GM23248 (cell line): ENCODE measurements around the gene CRTC3. TPM values are rescaled to one million over a fixed set of nuclear protein-coding genes. Genes with fewer than 3 reads are reported as not detected.

Source experiments
- DNase-seq: peaks from one replicate; pipeline ENCODE4 v3.0.0-alpha.2; 2015
- H2AFZ ChIP-seq: fragments of 200-600 bp; sonication (generic); 2 replicates; pipeline ENCODE4 v1.6.1; 2016; ENCODE audit warnings: antibody characterized with exemption
- H3F3A ChIP-seq: fragments of 200-600 bp; sonication (generic); 2 replicates; pipeline ENCODE4 v1.6.1; 2016; ENCODE audit warnings: mild to moderate bottlenecking, antibody characterized with exemption, mixed run types; ENCODE audit not compliant: insufficient read depth
- H3K27ac ChIP-seq: fragments of 200-600 bp; sonication (generic); 2 replicates; pipeline ENCODE4 v1.5.1; 2016; ENCODE audit warnings: mild to moderate bottlenecking
- H3K27me3 ChIP-seq: fragments of 200-600 bp; sonication (generic); replicated peaks from 2 replicates; pipeline ENCODE4 v1.6.1; 2016; ENCODE audit warnings: mild to moderate bottlenecking; ENCODE audit not compliant: insufficient read depth
- H3K36me3 ChIP-seq: fragments of 200-600 bp; sonication (generic); 2 replicates; pipeline ENCODE4 v1.6.1; 2016; ENCODE audit warnings: low read depth, mild to moderate bottlenecking
- H3K4me1 ChIP-seq: fragments of 200-600 bp; sonication (generic); 2 replicates; pipeline ENCODE4 v1.6.1; 2016; ENCODE audit warnings: mild to moderate bottlenecking; ENCODE audit not compliant: insufficient read depth
- H3K4me2 ChIP-seq: fragments of 200-600 bp; sonication (generic); one replicate; pipeline ENCODE4 v1.6.1; 2016; ENCODE audit warnings: mild to moderate bottlenecking; ENCODE audit not compliant: unreplicated experiment
- H3K4me3 ChIP-seq: fragments of 200-600 bp; sonication (generic); 2 replicates; pipeline ENCODE4 v1.5.1; 2016; ENCODE audit warnings: mild to moderate bottlenecking
- H3K79me2 ChIP-seq: fragments of 200-600 bp; sonication (generic); 2 replicates; pipeline ENCODE4 v1.6.1; 2016; ENCODE audit warnings: mild to moderate bottlenecking; ENCODE audit not compliant: insufficient read depth
- H3K9ac ChIP-seq: fragments of 200-600 bp; sonication (generic); 2 replicates; pipeline ENCODE4 v1.6.1; 2016; ENCODE audit warnings: mild to moderate bottlenecking
- H3K9me2 ChIP-seq: fragments of 200-600 bp; sonication (generic); 2 replicates; pipeline ENCODE4 v1.6.1; 2016; ENCODE audit warnings: mixed run types, mild to moderate bottlenecking, moderate library complexity; ENCODE audit not compliant: insufficient read depth
- H3K9me3 ChIP-seq: fragments of 200-600 bp; sonication (generic); one replicate; pipeline ENCODE4 v1.6.1; 2017; ENCODE audit warnings: low read depth
- H4K20me1 ChIP-seq: fragments of 200-600 bp; sonication (generic); 2 replicates; pipeline ENCODE4 v1.6.0; 2016; ENCODE audit not compliant: insufficient read depth
- EZH2 ChIP-seq: fragments of 200-600 bp; sonication (generic); IDR thresholded peaks from 2 replicates; pipeline ENCODE4 v1.6.1; 2018; ENCODE audit warnings: antibody characterized with exemption, mild to moderate bottlenecking; ENCODE audit not compliant: insufficient read depth, poor library complexity, severe bottlenecking
- EZH2phosphoT487 ChIP-seq: fragments of 200-600 bp; sonication (generic); IDR thresholded peaks from 2 replicates; pipeline ENCODE4 v1.6.1; 2018; ENCODE audit warnings: antibody characterized with exemption, moderate library complexity, mild to moderate bottlenecking, low read depth; ENCODE audit not compliant: insufficient read depth
- WGBS, 2 experiments: methylation state at CpG; one replicate each; pipeline ENCODE4 v1.1.6; 2015 to 2017; ENCODE audit warnings: low lambda C conversion rate in 2 of 2, low coverage in 1 of 2; ENCODE audit errors: missing lambda C conversion rate in 2 of 2; 5-methylcytosine and 5-hydroxymethylcytosine counted together
- in situ Hi-C: fragments of 300-500 bp; cut with MboI; formaldehyde crosslinking; loops from 2 replicates; pipeline ENCODE4 v1.15.0; 2020
- polyA plus RNA-seq: library from polyadenylated mRNA; unstranded; fragments of >200 nt; fragmentation: Nextera tagmentation; extraction: Ambion mirVana; gene quantifications from 2 replicates; pipeline ENCODE4 v1.2.1, GENCODE V29; 2016
- total RNA-seq: library from RNA; depleted of rRNA; stranded (reverse); fragments of >200 nt; shearing (Covaris generic); gene quantifications from 2 replicates; pipeline ENCODE4 v1.2.3, GENCODE V29; 2014

Gene CRTC3
- total and polyA plus RNA-seq, 2 experiments from 2014 or later = 18.1 to 18.6 TPM

GRCh38 chr15:90563463-90563862, 33.7 kb downstream of the CRTC3 start:
- Histone ChIP-seq H3K27ac (no peak overlapping the region), H3K4me2 (no peak overlapping the region), H3K9me3 (no peaks in the 10 kb centered on the region), H3K9me2 (no peaks in the 10 kb centered on the region), H2AFZ (no peak overlapping the region), H3K4me3 (no peak overlapping the region), H3F3A (peaks cover 51% of the 10 kb centered on the region), H3K9ac (no peak overlapping the region), H3K79me2 (peaks cover 72% of the 10 kb centered on the region), H3K36me3 (no peaks in the 10 kb centered on the region), H3K4me1 (peaks cover 39% of the 10 kb centered on the region), H4K20me1 (no peaks in the 10 kb centered on the region), H3K27me3 (no peaks in the 10 kb centered on the region)
- TF ChIP-seq EZH2phosphoT487 (no peak), EZH2 (no peak)
- DNase-seq = no peak
- in situ Hi-C loops = no loop called here
- 96 to 98% methylated on average over 3 of the region's 3 CpGs for WGBS, 2 experiments

DNA sequence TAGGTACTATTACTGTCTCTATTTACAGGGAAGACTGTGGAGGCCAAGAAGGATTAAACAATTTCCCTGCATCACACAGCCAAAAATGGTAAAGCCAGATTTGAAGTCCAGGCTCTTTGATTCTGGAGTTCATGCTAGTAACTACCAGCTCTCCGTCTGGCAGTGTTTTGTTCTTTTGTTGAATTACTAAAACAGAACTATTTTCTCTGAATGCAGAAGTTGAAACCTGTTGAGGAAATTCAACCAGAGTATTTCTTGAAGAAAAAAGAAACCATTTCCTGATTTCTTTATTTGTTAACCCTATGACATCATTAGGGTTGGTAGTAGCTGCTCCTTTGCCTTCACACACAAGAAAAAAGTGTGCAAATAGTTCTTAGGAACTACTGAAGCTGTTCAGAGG, 34.3 kb downstream of the CRTC3 start:
- in situ Hi-C loops = no loop called here
- no peak overlapping the region for H3K27ac ChIP-seq

GRCh38 chr15:90564590-90564989, 34.9 kb downstream of the CRTC3 start:
- in situ Hi-C loops = no loop called here
- Histone ChIP-seq H3K27ac (no peak overlapping the region), H3K4me1 (peaks cover 28% of the 10 kb centered on the region), H3F3A (peaks cover 43% of the 10 kb centered on the region), H3K9ac (no peak overlapping the region), H3K9me3 (no peaks in the 10 kb centered on the region), H2AFZ (no peak overlapping the region), H4K20me1 (no peaks in the 10 kb centered on the region), H3K4me3 (no peak overlapping the region), H3K27me3 (no peaks in the 10 kb centered on the region), H3K9me2 (no peaks in the 10 kb centered on the region), H3K79me2 (peaks cover 68% of the 10 kb centered on the region), H3K4me2 (no peak overlapping the region), H3K36me3 (no peaks in the 10 kb centered on the region)
- TF ChIP-seq EZH2 (no peak), EZH2phosphoT487 (no peak)
- no peak for DNase-seq
- WGBS, 2 experiments = 96 to 97% methylated on average over 1 to 2 of the region's 2 CpGs

More for the DNA sequence above, 34.3 kb downstream of the CRTC3 start:
- Histone ChIP-seq H3K9me2 (no peaks in the 10 kb centered on the region), H3K9me3 (no peaks in the 10 kb centered on the region), H3K4me3 (no peak overlapping the region), H3K4me2 (no peak overlapping the region), H3K4me1 (peaks cover 33% of the 10 kb centered on the region), H3K36me3 (no peaks in the 10 kb centered on the region), H2AFZ (no peak overlapping the region), H3K79me2 (peaks cover 70% of the 10 kb centered on the region), H3K27me3 (no peaks in the 10 kb centered on the region), H3K9ac (no peak overlapping the region), H4K20me1 (no peaks in the 10 kb centered on the region), H3F3A (peaks cover 48% of the 10 kb centered on the region)
- no peak for DNase-seq
- no peak for TF ChIP-seq EZH2
- no peak for TF ChIP-seq EZH2phosphoT487
- 84 to 90% methylated on average over 1 of the region's 1 CpG for WGBS, 2 experiments

GRCh38 chr15:90565866-90566265, 36.1 kb downstream of the CRTC3 start:
- H3K27me3 ChIP-seq = no peaks in the 10 kb centered on the region
- no peak overlapping the region for H3K9ac ChIP-seq
- TF ChIP-seq EZH2phosphoT487 (no peak), EZH2 (no peak)
- DNase-seq = no peak
- no peak overlapping the region for H3K27ac ChIP-seq
- no peaks in the 10 kb centered on the region for H3K36me3 ChIP-seq
- peaks cover 20% of the 10 kb centered on the region for H3K4me1 ChIP-seq
- no peak overlapping the region for H3K4me2 ChIP-seq
- H3K79me2 ChIP-seq = peaks cover 78% of the 10 kb centered on the region
- peaks cover 36% of the 10 kb centered on the region for H3F3A ChIP-seq
- H4K20me1 ChIP-seq = no peaks in the 10 kb centered on the region
- no peak overlapping the region for H3K4me3 ChIP-seq
- H3K9me3 ChIP-seq = no peaks in the 10 kb centered on the region
- in situ Hi-C loops = no loop called here
- no peak overlapping the region for H2AFZ ChIP-seq
- H3K9me2 ChIP-seq = no peaks in the 10 kb centered on the region

GRCh38 chr15:90570643-90571042, 40.9 kb downstream of the CRTC3 start:
- DNase-seq = peak; percentile 38
- Histone ChIP-seq H3K9me2 (no peaks in the 10 kb centered on the region), H3K4me3 (peak overlapping the region; percentile 39; the same call in 1 of the 2 replicates), H3K4me1 (peaks cover 16% of the 10 kb centered on the region), H3K27ac (peak overlapping the region; percentile 75), H4K20me1 (no peaks in the 10 kb centered on the region), H3K79me2 (peaks cover 81% of the 10 kb centered on the region), H3K4me2 (peak overlapping the region; percentile 60), H3K36me3 (no peaks in the 10 kb centered on the region), H3K9me3 (no peaks in the 10 kb centered on the region), H3F3A (peaks cover 32% of the 10 kb centered on the region), H3K9ac (peak overlapping the region; percentile 65), H3K27me3 (no peaks in the 10 kb centered on the region), H2AFZ (no peak overlapping the region)
- WGBS, 2 experiments = 10 to 14% methylated on average over 5 of the region's 5 CpGs
- no peak for TF ChIP-seq EZH2phosphoT487
- no peak for TF ChIP-seq EZH2
- in situ Hi-C loops = no loop called here
